Testis (tissue), 3 donors: ENCODE data around the gene PLEKHG5. TPM values are rescaled to one million over a fixed set of nuclear protein-coding genes. Genes with fewer than 3 reads are reported as not detected.
"Not testable (repeated sequence)": the region's sequence is repeated elsewhere in the genome, so short reads cannot be mapped to it uniquely, and the experiment has no call there.

Experiments
- DNase-seq: peaks from one replicate; pipeline ENCODE4 v3.0.0-alpha.2; 2019
- H3K27ac ChIP-seq, 2 donors: fragments of 200-600 bp; sonication (generic); one replicate each; pipeline ENCODE4 v1.5.1; 2019
- H3K27me3 ChIP-seq: fragments of 200-600 bp; sonication (generic); one replicate; pipeline ENCODE4 v1.5.1; 2019
- H3K36me3 ChIP-seq: fragments of 200-600 bp; sonication (generic); one replicate; pipeline ENCODE4 v1.5.1; 2017; ENCODE audit warnings: low read depth; ENCODE audit errors: missing control alignments
- H3K4me1 ChIP-seq: fragments of 200-600 bp; sonication (generic); one replicate; pipeline ENCODE4 v1.5.1; 2019
- H3K4me3 ChIP-seq, 2 donors: fragments of 200-600 bp; sonication (generic); one replicate each; pipeline ENCODE4 v1.5.1; 2017 to 2019
- H3K9me3 ChIP-seq: fragments of 200-600 bp; sonication (generic); one replicate; pipeline ENCODE4 v1.5.1; 2017
- POLR2A ChIP-seq: fragments of 450-650 bp; IDR thresholded peaks from one replicate; pipeline ENCODE4 v1.6.1; 2017; ENCODE audit warnings: antibody characterized with exemption, mild to moderate bottlenecking, moderate library complexity
- WGBS, 2 donors: methylation state at CpG; one replicate each; pipeline ENCODE4 v1.1.5; 2018; 5-methylcytosine and 5-hydroxymethylcytosine counted together
- intact Hi-C: fragments of 100-400 bp; cut with DNase I; formaldehyde crosslinking; loops from one replicate; pipeline ENCODE4 v1.15.1; 2023; ENCODE audit warnings: low total_unique reads
- polyA plus RNA-seq: library from polyadenylated mRNA; stranded (reverse); fragments of 350-450 nt; fragmentation: Illumina TruSeq; extraction: RNeasy Lipid Tissue Mini Kit (QIAGEN cat#74804); gene quantifications from one replicate; pipeline ENCODE4 v1.2.3, GENCODE V29; 2014; ENCODE audit warnings: low read depth, low replicate concordance; ENCODE audit not compliant: insufficient read depth
- total RNA-seq, 2 donors: library from RNA; depleted of rRNA; stranded (reverse); fragments of >200 nt; gene quantifications; one replicate each; pipeline ENCODE4 v1.2.3, GENCODE V29; 2016
- TF ChIP-seq, protein P1 (sequence below), 3 experiments: fragments of 450-650 bp in 2 of 3; fragments of 200-600 bp in 1 of 3; sonication (generic) in 1 of 3; IDR thresholded peaks; one replicate each; pipeline ENCODE4 v1.5.1; 2016 to 2019; ENCODE audit warnings: antibody characterized with exemption in 3 of 3, mild to moderate bottlenecking in 2 of 3, moderate library complexity in 1 of 3

The PLEKHG5 gene
- total and polyA plus RNA-seq, 3 donors from 2014 or later = 8.1 to 16.4 (median 13.7) TPM

DNA sequence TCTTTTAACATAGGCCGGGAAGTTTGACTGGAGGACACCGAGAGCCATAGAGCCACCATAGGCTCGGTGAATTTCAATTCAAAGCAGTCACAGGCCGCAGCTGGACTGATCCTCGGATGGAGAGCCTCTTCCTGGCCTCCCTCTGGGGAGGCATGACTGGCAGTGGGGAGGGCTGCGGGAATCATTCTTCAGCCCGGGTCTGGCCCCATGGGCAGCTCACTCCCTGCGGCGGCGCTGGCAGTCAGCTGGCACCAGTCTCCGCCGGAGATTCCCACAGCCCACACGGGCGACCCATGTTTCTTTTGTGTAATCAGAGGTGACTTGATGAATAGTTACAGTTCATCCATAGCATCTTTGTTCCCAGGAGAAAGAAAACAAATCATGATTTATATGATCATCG, 56.3 kb downstream of the PLEKHG5 start:
- H3K4me3 ChIP-seq = no peak overlapping the region
- peak; percentile 85 for DNase-seq
- H3K27ac ChIP-seq = peak overlapping the region; percentile 19 to 31
- intact Hi-C loops = no loop called here
- H3K4me1 ChIP-seq = peaks cover 21% of the 10 kb centered on the region
- no peaks in the 10 kb centered on the region for H3K36me3 ChIP-seq
- H3K27me3 ChIP-seq = no peaks in the 10 kb centered on the region
- H3K9me3 ChIP-seq = no peaks in the 10 kb centered on the region
- WGBS, 2 donors = 79 to 80% methylated on average over 14 to 15 of the region's 15 CpGs
- no peak for TF ChIP-seq POLR2A
- TF ChIP-seq, protein P1, sequence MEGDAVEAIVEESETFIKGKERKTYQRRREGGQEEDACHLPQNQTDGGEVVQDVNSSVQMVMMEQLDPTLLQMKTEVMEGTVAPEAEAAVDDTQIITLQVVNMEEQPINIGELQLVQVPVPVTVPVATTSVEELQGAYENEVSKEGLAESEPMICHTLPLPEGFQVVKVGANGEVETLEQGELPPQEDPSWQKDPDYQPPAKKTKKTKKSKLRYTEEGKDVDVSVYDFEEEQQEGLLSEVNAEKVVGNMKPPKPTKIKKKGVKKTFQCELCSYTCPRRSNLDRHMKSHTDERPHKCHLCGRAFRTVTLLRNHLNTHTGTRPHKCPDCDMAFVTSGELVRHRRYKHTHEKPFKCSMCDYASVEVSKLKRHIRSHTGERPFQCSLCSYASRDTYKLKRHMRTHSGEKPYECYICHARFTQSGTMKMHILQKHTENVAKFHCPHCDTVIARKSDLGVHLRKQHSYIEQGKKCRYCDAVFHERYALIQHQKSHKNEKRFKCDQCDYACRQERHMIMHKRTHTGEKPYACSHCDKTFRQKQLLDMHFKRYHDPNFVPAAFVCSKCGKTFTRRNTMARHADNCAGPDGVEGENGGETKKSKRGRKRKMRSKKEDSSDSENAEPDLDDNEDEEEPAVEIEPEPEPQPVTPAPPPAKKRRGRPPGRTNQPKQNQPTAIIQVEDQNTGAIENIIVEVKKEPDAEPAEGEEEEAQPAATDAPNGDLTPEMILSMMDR (IDR thresholded peaks at IDR 0.05) = no peak

DNA sequence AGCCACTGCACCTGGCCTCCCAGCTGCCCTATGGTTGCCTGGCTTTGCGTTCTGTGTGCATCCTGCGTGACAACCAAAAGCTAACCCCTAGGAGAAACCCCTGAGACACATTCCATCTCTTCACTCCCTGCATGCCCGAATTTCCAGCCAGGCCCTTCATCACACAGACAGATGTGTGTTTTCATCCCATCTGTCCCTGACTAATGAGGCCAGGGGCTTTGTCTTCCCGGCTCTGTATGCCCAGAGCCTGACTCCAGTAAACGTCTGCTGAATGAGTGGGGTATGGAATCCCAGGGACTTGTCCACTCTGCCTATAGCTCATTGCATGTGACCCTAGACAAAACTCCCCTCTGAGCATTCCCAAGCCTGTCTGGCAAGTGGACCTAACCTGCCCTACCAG, 57.3 kb downstream of the PLEKHG5 start:
- H3K27me3 ChIP-seq = no peaks in the 10 kb centered on the region
- no peak overlapping the region for H3K4me3 ChIP-seq
- peak overlapping the region in 1 of 2 donors; percentile 19 for H3K27ac ChIP-seq
- no peaks in the 10 kb centered on the region for H3K36me3 ChIP-seq
- TF ChIP-seq, protein P1 (IDR thresholded peaks at IDR 0.05) = no peak
- TF ChIP-seq POLR2A = no peak
- H3K4me1 ChIP-seq = peaks cover 19% of the 10 kb centered on the region
- WGBS, 2 donors = 80 to 82% methylated on average over 5 of the region's 5 CpGs
- intact Hi-C loops = no loop called here
- H3K9me3 ChIP-seq = no peaks in the 10 kb centered on the region
- no peak for DNase-seq

DNA sequence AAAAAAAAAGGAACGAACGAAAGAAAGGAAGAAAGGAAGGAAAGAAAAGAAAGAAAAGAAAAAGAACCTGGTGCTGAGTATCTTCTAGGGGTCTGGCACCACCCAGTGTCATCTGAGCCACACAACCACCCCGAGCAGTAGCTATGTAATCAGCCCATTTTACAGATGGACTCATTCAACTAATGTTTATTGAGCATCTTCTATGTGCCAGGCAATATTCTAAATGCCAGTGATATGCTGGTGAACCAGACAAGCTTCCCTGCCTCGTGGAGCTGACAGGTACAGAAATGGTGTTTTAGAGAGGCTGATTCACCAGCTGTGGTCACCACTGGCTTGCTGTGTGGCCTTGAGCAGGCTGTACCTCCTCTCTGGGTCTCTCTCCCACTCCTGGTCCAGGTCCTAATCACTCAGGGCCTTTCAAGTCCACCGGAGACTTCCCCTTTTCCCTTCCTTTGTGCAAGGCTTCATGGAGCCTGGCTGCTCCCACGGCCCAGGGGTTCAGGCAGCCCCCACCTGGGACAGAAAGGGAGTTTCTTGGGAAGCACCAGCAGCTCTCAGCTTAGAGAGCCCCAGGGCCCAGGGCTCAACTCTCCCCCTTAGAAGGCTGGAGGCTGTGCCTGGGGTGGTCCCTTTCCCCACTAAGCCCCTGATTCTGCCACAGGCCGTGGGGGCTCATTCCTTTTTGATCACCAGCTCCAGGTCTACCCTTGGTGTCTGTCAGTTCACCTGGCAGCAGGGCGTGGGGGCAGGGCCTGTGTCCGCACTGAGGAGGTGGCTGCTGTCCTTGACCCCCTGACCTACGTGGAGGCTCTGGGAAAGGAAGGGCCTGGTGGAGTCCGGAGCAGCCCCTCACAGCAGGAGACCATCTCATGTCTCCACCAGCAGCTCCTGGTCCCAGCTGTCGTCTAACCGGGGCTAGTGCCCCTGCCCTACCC, 59.6 kb downstream of the PLEKHG5 start:
- H3K27ac ChIP-seq, intact Hi-C loops, DNase-seq, H3K9me3 ChIP-seq, H3K4me3 ChIP-seq, H3K27me3 ChIP-seq, H3K36me3 ChIP-seq: not testable (repeated sequence)
- peaks cover 19% of the 10 kb centered on the region for H3K4me1 ChIP-seq
- WGBS, 2 donors = 71 to 78% methylated on average over 7 to 11 of the region's 13 CpGs

DNA sequence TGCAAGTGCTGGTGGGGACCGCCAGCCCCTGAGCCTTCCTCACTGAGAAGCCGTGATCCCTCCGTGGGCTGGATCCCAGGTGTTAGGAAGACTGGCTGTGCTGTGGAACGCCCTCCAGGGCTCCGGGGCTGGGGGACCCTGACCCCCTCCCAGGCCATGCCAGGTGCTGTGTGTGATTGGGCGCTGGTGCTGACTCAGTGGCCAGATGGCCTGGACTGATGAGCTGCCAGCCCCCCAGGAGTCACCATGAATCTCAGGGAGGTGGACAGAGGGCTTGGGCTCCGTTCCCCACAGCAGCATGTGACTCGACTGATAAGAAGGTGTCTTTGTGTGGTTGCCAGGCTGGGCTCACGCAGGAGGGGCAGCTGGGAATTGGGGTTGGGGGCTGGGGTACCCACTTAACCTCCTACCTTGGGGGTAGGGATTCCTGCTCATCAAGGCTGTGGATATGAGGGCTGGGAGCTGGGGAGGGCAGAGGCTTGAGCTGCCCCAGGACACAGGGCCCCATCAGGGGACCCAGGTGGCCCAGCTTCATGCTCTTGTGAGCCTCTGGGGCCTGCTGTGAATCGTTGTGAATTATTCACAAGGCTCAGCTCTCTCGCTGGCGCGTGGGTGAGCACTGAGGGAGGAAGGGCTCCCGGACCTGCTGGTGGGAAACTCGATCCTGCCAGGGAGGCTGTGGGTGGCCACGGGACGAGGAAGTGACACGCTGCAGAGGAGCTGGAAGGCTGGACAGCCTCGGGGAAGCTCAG, 61.6 kb downstream of the PLEKHG5 start:
- H3K9me3 ChIP-seq, H3K27ac ChIP-seq, H3K36me3 ChIP-seq, H3K4me3 ChIP-seq, H3K27me3 ChIP-seq, intact Hi-C loops, H3K4me1 ChIP-seq, DNase-seq: not testable (repeated sequence)
- 59 to 66% methylated on average over 5 to 17 of the region's 19 CpGs for WGBS, 2 donors

DNA sequence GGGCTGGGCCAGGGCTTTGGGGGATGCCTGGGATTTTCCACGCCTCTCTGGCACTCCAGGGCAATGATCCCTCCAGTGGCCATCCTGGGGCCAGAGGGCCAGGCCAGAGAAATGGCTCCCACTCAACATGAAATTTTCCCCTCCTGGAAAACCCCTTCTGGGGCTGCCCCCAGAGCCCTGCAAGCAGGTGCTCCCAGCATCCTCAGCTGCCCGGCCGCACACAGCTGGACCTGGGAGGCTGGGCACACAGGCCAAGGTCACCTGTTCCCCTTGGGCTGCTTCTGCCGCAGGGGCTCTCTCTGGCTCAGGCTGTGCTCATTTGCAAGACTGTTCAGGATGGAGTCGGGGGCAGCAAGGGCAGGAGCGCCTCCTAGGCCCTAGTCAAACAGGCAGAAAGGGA, 63.0 kb downstream of the PLEKHG5 start:
- H3K4me3 ChIP-seq, H3K27ac ChIP-seq, intact Hi-C loops, H3K27me3 ChIP-seq, H3K36me3 ChIP-seq, H3K9me3 ChIP-seq, DNase-seq: not testable (repeated sequence)
- H3K4me1 ChIP-seq = peaks cover 12% of the 10 kb centered on the region
- 78% methylated on average over 6 of the region's 6 CpGs; no CpG with 5 or more reads in 1 of the 2 donors for WGBS, 2 donors
